ENCODE results near the gene MVD. TPM values are rescaled to one million over a fixed set of nuclear protein-coding genes. Genes with fewer than 3 reads are reported as not detected.
A peak's percentile ranks its signal among the peaks of the same experiment; 100 is the strongest.

Gene MVD
- total RNA-seq, 1 experiment from 2014 or later: 38.3 TPM

- no peak overlapping the region for H3K4me2 ChIP-seq (ENCODE audit: low read length)
- no peak overlapping the region for H3K4me3 ChIP-seq (ENCODE audit: low read length)
- intact Hi-C loops (cut with micrococcal nuclease): no loop called here
- no peak overlapping the region for H3K27ac ChIP-seq (ENCODE audit: low read length)
- no peaks in the 10 kb centered on the region for H3K9me3 ChIP-seq (ENCODE audit: low read length)
- H4K20me1 ChIP-seq (ENCODE audit: low read length): no peaks in the 10 kb centered on the region
- no peaks in the 10 kb centered on the region for H3K4me1 ChIP-seq (ENCODE audit: insufficient read depth, low read length)
- no peak overlapping the region for H3K9ac ChIP-seq (ENCODE audit: low read length)
- POLR2A ChIA-PET (ENCODE audit: unreplicated experiment): no interaction called here
- DNase-seq: peak; percentile 1
- H3K27me3 ChIP-seq (ENCODE audit: low read length): no peaks in the 10 kb centered on the region
- no peaks in the 10 kb centered on the region for H3K9me2 ChIP-seq (replicated peaks; ENCODE audit: low read length)
- no TSS peak for BruUV-seq (replicated peaks)
- TF ChIP-seq CTCF (conservative IDR thresholded peaks at IDR 0.05; ENCODE audit: low read depth, low read length) (no peak), EZH2phosphoT487 (IDR thresholded peaks at IDR 0.05; ENCODE audit: borderline replicate concordance, low read length) (no peak), EZH2 (IDR thresholded peaks at IDR 0.05; ENCODE audit: low read length, unreplicated experiment) (no peak)
- no peaks in the 10 kb centered on the region for H3K79me2 ChIP-seq (ENCODE audit: low read length)
- H3K36me3 ChIP-seq (ENCODE audit: low read depth, low read length): peaks cover 3% of the 10 kb centered on the region; the same call in 1 of the 2 replicates
- no peaks in the 10 kb centered on the region for H3F3A ChIP-seq (ENCODE audit: low read length, unreplicated experiment)
- no peak overlapping the region for H2AFZ ChIP-seq (ENCODE audit: low read length)
- peak; percentile 45 for ATAC-seq
- CTCF ChIA-PET: no interaction called here
Observed at GRCh38 chr16:88617268-88618031, 45.4 kb downstream of the MVD start.

GRCh38 chr16:88616736-88617135 lies 46.2 kb downstream of the MVD start:
- Histone ChIP-seq H3K4me3 (ENCODE audit: low read length) (no peak overlapping the region), H4K20me1 (ENCODE audit: low read length) (no peaks in the 10 kb centered on the region), H3F3A (ENCODE audit: low read length, unreplicated experiment) (no peaks in the 10 kb centered on the region), H3K4me1 (ENCODE audit: insufficient read depth, low read length) (no peaks in the 10 kb centered on the region), H3K9me2 (replicated peaks; ENCODE audit: low read length) (no peaks in the 10 kb centered on the region), H3K36me3 (ENCODE audit: low read depth, low read length) (peaks cover 3% of the 10 kb centered on the region; the same call in 1 of the 2 replicates), H3K79me2 (ENCODE audit: low read length) (no peaks in the 10 kb centered on the region), H3K27me3 (ENCODE audit: low read length) (no peaks in the 10 kb centered on the region), H2AFZ (ENCODE audit: low read length) (no peak overlapping the region), H3K9ac (ENCODE audit: low read length) (no peak overlapping the region), H3K9me3 (ENCODE audit: low read length) (no peaks in the 10 kb centered on the region), H3K27ac (ENCODE audit: low read length) (no peak overlapping the region), H3K4me2 (ENCODE audit: low read length) (no peak overlapping the region)
- DNase-seq: no peak
- intact Hi-C loops (cut with micrococcal nuclease): no loop called here
- ATAC-seq: no peak
- CTCF ChIA-PET: no interaction called here
- TF ChIP-seq CTCF (conservative IDR thresholded peaks at IDR 0.05; ENCODE audit: low read depth, low read length): no peak
- TF ChIP-seq EZH2 (IDR thresholded peaks at IDR 0.05; ENCODE audit: low read length, unreplicated experiment): no peak
- no peak for TF ChIP-seq EZH2phosphoT487 (IDR thresholded peaks at IDR 0.05; ENCODE audit: borderline replicate concordance, low read length)
- POLR2A ChIA-PET (ENCODE audit: unreplicated experiment): no interaction called here
- no TSS peak for BruUV-seq (replicated peaks)

GRCh38 chr16:88616320-88616719 lies 46.6 kb downstream of the MVD start:
- CTCF ChIA-PET: no interaction called here
- ATAC-seq: no peak

More at GRCh38 chr16:88616320-88616719, 46.6 kb downstream of the MVD start:
- intact Hi-C loops (cut with micrococcal nuclease): no loop called here
- Histone ChIP-seq H3K9me3 (ENCODE audit: low read length) (no peaks in the 10 kb centered on the region), H3K36me3 (ENCODE audit: low read depth, low read length) (peaks cover 3% of the 10 kb centered on the region; the same call in 1 of the 2 replicates), H3K9ac (ENCODE audit: low read length) (no peak overlapping the region), H3K4me2 (ENCODE audit: low read length) (no peak overlapping the region), H3K9me2 (replicated peaks; ENCODE audit: low read length) (no peaks in the 10 kb centered on the region), H4K20me1 (ENCODE audit: low read length) (no peaks in the 10 kb centered on the region), H2AFZ (ENCODE audit: low read length) (no peak overlapping the region), H3F3A (ENCODE audit: low read length, unreplicated experiment) (no peaks in the 10 kb centered on the region), H3K27me3 (ENCODE audit: low read length) (no peaks in the 10 kb centered on the region), H3K27ac (ENCODE audit: low read length) (no peak overlapping the region), H3K79me2 (ENCODE audit: low read length) (no peaks in the 10 kb centered on the region), H3K4me3 (ENCODE audit: low read length) (no peak overlapping the region), H3K4me1 (ENCODE audit: insufficient read depth, low read length) (no peaks in the 10 kb centered on the region)
- BruUV-seq (replicated peaks): no TSS peak
- TF ChIP-seq EZH2phosphoT487 (IDR thresholded peaks at IDR 0.05; ENCODE audit: borderline replicate concordance, low read length): no peak
- POLR2A ChIA-PET (ENCODE audit: unreplicated experiment): no interaction called here
- no peak for DNase-seq
